HuH-7 (cell line): ENCODE measurements around the gene TAPBPL.

Experiments
- DNase-seq: peaks from one replicate; pipeline ENCODE4 v3.0.0; 2011; ENCODE audit warnings: low spot score

Gene TAPBPL

DNA sequence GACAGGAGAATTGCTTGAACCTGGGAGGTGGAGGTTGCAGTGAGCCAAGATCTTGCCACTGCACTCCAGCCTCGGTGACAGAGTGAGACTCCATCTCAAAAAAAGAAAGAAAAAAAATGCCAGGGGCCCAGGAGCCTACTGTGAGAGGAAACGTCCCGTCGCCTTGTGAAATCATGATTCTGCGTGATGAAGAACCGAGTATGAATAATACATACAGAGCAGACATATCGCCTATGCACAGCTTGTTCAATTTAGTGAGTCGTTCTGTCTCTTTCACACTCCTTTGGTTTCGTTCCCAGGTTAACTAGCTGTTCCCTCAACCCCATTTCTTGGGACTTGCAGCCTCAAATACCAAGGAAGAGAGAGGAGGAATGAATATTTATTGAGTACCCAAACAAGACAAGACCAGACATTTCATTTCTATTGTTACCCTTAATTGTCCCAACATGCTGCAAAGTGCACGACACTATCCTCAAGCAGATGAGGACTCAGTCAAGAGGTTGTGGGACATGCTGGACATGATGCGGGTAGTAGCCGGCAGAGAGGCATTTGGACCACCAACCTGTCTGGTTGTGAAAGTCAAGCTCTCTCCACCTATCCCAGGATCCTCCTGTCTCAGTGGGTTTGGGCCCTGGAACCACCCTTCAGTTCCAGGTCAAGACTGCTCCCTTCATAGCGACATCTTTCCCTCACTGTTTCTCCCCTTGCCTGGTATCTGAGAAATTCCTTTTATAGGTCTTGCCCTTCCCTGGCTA lies 15.7 kb upstream of the TAPBPL start:
- DNase-seq = no peak

- DNase-seq = no peak
Measured at GRCh38 chr12:6437586-6437985, 14.3 kb upstream of the TAPBPL start.

DNA sequence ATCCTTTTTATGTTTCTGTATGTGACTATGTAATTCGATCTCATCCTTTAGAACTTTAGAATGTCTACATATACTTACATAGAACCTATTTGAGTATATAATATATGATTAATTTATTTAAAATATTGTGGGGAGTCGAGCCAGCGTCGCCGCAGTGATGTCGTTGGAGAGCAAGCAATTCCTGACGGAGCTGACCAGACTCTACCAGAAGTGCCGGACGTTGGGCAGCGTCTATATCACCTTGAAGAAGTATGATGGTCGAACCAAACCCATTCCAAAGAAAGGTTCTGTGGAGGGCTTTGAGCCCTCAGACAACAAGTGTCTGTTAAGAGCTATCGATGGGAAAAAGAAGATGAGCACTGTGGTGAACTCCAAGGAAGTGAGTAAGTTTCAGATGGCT lies 13.5 kb upstream of the TAPBPL start:
- no peak for DNase-seq

DNA sequence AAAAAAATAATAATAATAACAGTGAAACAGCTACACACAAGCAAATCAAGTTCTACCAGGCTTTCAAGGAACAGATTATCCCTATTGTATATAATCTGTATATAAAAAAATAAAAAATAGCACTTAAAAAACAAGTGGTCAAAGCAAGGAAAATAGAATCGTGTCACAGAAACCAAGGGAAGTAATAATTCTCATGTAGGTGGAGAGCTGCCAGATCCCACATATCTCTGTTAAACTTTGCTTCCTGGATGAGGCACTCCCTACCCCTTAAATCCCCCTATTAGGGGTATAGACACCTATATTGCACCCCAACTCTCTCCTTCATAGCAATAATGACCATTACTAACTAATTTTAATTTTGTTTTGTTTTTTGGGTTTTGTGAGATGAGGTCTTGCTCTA lies 11.5 kb upstream of the TAPBPL start:
- DNase-seq = no peak

DNA sequence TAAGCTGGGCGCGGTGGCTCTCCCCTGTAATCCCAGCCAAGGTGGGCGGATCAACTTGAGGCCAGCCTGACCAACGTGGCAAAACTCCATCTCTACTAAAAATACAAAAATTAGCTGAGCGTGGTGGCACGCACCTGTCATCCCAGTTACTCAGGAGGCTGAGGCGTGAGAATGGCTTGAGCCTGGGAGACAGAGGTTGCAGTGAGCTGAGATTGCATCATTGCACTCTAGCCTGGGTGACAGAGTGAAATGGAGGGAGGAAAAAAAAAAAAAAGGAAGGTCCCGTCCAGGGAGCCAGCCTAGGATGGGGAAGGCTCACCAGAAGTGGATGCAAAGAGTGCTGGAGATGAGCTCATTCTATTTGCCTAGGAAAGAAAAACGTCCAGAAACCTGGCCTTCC lies 9.0 kb upstream of the TAPBPL start:
- no peak for DNase-seq

DNA sequence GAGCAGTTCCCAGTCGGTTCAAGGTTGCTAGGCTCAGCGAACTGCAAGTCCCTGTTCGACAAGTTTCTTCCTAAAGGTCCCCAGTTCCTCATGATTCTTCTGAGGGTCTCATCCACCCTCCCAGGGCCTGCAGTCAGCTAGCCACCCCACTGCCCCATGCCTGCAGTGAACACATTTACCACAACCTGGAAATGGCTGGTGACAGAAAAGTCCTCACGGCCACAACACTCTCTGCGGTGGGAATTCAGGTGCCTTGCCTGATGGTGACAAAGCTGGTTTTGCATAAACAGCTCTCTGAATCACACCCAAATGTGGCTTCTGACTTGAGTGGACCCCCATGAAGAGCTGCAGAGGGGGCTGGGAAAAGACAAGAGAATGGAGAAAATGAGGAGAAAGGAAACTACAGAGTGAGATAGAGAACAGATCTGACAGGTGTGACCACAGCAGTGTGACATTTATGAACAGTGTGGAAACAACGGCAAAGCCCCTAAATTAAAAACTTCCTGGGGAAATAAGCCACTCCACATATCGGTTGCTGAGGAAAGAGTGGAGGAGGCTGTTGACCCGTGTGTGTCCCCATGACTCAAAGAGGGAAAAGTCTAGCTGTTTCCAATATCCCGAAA lies 8.4 kb upstream of the TAPBPL start:
- DNase-seq = no peak

DNA sequence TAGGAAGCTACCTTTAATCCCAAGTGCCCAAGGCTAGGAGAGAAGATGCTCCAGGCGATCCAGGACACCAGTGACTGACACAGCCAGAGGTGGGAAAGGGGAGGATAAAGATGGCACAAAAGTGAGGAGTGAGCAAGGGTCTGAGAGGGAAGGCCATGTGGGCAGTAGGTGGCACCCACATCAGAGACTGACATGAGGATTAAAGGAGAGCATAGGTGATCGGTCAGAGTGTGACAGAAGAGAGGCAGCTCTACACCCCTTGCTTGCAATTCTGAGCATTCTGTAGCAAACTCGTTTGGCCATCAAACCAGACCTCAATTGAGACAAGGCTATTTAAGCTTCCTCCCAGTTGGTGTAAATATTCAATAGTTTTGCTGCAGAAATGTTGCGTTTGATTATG lies 7.8 kb upstream of the TAPBPL start:
- no peak for DNase-seq

GRCh38 chr12:6444704-6445688 lies 6.8 kb upstream of the TAPBPL start, which contains the start of gene CD27:
CD27 (plus strand) TSS chr12:6444955; CDS start chr12:6445096, 141 bp downstream.
- no peak for DNase-seq

GRCh38 chr12:6450091-6450868 lies 1.6 kb upstream of the TAPBPL start:
- DNase-seq = no peak

- no peak for DNase-seq
Measured at GRCh38 chr12:6450869-6451347, 934 bp upstream of the TAPBPL start.

DNA sequence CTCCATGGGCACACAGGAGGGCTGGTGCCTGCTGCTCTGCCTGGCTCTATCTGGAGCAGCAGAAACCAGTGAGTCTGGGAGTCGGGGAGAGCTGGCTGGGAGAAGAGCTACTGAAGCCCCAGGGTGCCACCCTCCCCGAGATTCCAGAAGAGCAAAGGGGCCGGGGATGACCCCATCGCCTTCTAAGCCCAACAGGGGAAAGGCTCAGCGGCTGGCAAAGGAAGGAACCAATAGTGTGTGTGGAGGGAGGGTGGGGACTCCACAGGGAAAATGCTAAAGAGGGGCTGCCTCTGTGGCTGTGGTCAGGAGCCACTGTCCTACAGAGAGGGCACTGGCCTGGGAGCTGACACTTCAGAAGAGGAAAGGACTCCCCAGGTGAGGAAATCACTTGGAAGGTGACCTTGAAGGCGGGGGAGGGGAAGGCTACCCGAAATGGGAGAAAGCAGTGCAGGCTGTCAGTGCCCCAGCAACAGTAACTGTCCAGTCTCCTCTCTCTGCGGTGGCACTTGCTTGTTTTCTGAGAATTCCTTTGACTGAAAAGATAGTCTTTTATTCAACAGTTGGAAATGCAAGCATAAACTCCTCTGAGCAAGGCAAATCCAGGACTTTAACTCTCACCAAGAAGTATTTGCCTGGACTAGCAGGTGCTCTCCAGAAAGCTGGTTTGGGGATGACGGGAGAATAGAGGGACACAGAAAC lies 552 bp downstream of the TAPBPL start:
- DNase-seq = no peak

GRCh38 chr12:6452944-6453630 lies 1.2 kb downstream of the TAPBPL start:
- DNase-seq = no peak

DNA sequence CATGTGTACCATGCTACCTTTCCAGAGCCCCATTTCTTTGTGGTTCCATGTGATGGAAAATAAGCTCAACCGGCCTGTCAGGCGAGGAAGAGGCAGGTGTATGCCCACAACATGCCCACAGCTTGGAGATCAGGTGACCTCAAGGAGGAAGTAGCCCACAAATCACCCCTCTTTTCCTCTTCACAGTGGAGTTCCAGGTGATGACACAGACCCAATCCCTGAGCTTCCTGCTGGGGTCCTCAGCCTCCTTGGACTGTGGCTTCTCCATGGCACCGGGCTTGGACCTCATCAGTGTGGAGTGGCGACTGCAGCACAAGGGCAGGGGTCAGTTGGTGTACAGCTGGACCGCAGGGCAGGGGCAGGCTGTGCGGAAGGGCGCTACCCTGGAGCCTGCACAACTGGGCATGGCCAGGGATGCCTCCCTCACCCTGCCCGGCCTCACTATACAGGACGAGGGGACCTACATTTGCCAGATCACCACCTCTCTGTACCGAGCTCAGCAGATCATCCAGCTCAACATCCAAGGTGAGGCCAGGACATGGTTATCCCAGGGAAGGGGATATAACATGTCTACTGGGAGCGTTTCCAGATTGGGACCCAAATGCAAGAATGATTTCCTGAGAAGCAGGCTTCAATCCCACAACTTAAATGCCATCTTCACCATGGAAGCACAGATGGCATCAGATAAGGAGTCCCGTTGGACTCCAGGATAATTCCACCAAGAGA lies 5.5 kb downstream of the TAPBPL start:
- no peak for DNase-seq

GRCh38 chr12:6458281-6459003 lies 6.6 kb downstream of the TAPBPL start:
- DNase-seq = no peak

- DNase-seq = no peak
Measured at GRCh38 chr12:6459004-6459337, 7.1 kb downstream of the TAPBPL start.

GRCh38 chr12:6460751-6461371 lies 9.0 kb downstream of the TAPBPL start:
- DNase-seq = no peak

DNA sequence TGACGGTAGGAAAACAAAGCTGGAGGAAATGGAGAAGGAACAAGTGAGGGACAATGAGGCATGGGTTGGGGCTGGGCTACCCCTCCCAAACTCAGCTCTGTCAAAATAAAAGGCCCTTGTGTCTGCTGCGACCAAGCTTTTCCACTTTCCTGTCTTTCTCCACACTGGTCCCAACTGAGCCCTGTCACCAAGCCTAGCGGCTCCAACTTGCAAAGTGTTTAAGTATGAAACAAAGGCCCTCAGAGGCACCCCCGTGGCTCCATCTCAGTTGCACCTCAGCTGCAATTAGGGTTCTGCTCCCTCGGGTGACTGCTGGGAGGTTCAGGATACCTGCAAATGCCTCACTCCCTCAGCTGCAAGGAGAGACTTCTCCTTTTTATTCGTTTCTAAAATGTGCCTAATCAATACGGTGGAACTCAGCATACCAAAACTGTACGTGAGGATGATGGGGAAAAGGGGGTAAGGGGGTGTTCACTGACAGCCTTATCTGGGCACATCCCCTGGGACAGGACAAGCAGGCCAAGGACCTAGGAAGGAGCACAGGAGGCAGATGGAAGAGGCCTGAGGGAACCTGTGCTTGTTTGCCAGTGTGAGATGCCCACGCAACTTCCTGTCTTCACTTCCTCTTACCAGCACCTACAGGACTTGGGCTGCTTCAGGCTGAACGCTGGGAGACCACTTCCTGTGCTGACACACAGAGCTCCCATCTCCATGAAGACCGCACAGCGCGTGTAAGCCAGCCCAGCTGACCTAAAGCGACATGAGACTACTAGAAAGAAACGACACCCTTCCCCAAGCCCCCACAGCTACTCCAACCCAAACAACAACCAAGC lies 9.8 kb downstream of the TAPBPL start:
- DNase-seq = no peak
